ENCODE data around the gene SH2D4B.

DNA sequence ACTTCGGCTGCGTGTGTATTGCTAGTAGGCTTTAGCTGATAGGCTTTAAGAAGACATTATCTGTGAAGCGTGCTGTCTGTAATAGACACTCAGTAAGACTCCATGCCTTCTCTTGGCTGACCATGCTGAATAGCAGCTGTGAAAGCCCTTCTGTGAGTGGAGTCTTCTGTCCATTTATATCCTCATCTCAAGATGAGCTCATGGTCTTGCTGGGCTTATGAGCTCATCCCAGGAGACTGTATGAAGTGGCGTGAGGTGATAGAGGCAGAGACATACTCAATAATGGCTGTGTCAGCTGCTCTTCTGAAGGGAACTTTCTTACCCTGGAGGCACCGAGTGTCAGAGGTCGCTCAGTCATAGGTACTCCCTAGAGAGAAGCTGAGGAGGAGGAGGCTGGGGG, 111.5 kb downstream of the SH2D4B start:
- TF ChIP-seq, protein P1, sequence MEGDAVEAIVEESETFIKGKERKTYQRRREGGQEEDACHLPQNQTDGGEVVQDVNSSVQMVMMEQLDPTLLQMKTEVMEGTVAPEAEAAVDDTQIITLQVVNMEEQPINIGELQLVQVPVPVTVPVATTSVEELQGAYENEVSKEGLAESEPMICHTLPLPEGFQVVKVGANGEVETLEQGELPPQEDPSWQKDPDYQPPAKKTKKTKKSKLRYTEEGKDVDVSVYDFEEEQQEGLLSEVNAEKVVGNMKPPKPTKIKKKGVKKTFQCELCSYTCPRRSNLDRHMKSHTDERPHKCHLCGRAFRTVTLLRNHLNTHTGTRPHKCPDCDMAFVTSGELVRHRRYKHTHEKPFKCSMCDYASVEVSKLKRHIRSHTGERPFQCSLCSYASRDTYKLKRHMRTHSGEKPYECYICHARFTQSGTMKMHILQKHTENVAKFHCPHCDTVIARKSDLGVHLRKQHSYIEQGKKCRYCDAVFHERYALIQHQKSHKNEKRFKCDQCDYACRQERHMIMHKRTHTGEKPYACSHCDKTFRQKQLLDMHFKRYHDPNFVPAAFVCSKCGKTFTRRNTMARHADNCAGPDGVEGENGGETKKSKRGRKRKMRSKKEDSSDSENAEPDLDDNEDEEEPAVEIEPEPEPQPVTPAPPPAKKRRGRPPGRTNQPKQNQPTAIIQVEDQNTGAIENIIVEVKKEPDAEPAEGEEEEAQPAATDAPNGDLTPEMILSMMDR (IDR thresholded peaks at IDR 0.05; ENCODE audit: insufficient read depth, low read length), result no peak
- TF ChIP-seq POLR2AphosphoS5 (IDR thresholded peaks at IDR 0.05; ENCODE audit: low read depth), result no peak

All from HL-60 (cell line).